Stimulated activated CD8-positive, alpha-beta memory T cell treated with anti-CD3 and anti-CD28 coated beads, Interleukin-2, amount 100 ng/mL, for 1 hour (primary cell): Measurements from ENCODE around the gene ACSS2.
A peak's percentile ranks its signal among the peaks of the same experiment; 100 is the strongest.

Experiments used
- DNase-seq, 2 donors: peaks; one replicate each; pipeline ENCODE4 v3.0.0-alpha.2; 2020; ENCODE audit warnings: low read depth in 2 of 2

Gene ACSS2

GRCh38 chr20:34946661-34947060 is 70.2 kb downstream of the ACSS2 start:
- no peak for DNase-seq

DNA sequence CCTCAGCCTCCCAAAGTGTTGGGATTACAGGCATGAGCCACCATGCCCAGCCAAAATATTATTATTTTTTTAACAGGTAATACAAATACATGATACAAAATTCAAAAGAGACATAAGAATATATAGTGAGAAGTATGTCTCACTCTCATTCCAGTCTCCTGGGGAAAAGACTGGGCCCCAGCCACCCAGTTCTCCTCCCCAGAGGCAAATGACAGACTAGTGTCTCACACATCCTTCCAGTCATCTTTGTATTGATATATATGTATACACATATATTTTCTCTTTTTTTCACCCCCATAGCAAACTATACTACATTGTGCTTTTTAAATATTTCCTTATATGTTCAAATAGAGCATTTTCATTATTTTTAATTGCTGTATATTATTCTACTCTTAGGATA is 70.9 kb downstream of the ACSS2 start:
- no peak for DNase-seq

- DNase-seq = no peak
Measured at GRCh38 chr20:34948030-34948429, 71.6 kb downstream of the ACSS2 start.

DNA sequence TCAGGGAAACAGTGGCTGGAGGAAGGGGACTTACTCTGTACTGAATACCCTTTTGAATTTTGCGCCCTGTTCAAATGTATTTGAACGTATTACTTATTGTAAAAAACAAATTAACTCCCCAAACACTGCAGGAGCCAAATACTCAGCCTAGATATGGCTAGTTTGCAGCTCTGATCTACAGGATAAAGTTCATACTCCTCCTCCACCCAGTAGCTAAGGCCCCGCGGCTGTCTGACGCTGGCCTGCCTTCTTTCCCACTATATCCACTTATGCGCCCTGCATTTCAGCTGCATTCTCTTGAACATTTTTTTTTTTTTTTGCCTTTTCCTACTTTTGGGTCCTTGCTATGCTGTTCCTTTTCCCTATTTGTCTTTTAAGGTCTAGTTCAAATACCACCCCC is 72.7 kb downstream of the ACSS2 start:
- DNase-seq = no peak

GRCh38 chr20:34951252-34951651 is 74.8 kb downstream of the ACSS2 start:
- DNase-seq = no peak

- no peak for DNase-seq
Measured at GRCh38 chr20:34951652-34952051, 75.2 kb downstream of the ACSS2 start.

GRCh38 chr20:34952671-34953070 is 76.3 kb downstream of the ACSS2 start:
- DNase-seq = no peak

DNA sequence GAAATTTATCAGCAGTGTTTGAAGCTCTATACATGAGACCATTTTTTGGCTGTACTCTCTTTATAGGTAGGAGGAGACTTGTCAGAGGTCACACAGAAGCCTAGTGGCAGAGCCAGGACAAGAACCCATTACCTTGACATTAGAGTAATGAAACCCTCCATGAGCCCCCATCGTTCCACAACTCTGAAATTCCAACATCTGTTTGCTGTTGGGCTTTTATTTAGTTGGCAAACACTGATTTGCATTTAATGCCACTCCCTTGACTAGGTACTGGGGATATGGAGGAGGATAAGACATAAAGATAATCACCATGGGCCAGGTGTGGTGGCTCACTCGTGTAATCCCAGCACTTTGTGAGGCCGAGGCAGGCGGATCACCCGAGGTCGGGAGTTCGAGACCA is 77.5 kb downstream of the ACSS2 start:
- DNase-seq = no peak

- no peak for DNase-seq
Measured at GRCh38 chr20:34954904-34955230, 78.5 kb downstream of the ACSS2 start.

- peak; percentile 94 to 96 for DNase-seq
Measured at GRCh38 chr20:34955231-34956040, 79.0 kb downstream of the ACSS2 start, which contains the start of the genes GSS and MYH7B. Gene GSS (minus strand): TSS chr20:34955806. CDS start chr20:34951852, 3,954 bp downstream. Gene MYH7B (plus strand): TSS chr20:34955868. CDS start chr20:34978006, 22,138 bp downstream.

- no peak for DNase-seq
Measured at GRCh38 chr20:34956041-34956458, 79.6 kb downstream of the ACSS2 start.

DNA sequence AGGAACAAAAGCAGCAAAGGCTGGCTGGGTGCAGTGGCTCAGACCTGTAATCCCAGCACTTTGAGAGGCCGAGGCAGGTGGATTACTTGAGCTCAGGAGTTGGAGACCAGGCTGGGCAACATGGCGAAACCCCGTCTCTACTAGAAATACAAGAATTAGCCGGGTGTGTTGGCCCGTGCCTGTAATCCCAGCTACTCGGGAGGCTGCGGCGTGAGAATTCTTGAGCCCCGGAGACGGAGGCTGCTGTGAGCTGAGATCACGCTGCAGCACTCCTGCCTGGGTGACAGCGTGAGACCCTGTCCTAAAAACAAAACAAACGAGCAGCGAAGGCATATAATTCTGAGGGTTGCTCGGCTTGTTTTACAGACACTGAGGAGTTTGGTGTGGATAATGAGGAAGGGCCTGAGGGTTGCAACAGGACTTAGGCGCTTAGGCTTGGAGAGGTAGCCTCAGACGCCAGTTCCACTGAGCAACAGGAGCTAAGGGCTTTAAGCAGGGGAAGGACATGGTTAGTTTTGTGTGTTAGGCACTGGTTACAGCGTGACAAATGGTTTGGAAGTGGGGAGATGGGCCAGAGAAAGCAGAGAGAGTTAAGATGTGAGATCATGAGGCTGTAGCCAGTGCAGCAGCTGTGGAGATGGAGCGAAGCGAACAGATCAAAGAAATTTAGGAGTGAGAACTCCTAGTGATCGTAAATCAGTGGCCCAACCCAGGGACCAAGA is 80.5 kb downstream of the ACSS2 start:
- no peak for DNase-seq

GRCh38 chr20:34964486-34964885 is 88.1 kb downstream of the ACSS2 start:
- DNase-seq = no peak

DNA sequence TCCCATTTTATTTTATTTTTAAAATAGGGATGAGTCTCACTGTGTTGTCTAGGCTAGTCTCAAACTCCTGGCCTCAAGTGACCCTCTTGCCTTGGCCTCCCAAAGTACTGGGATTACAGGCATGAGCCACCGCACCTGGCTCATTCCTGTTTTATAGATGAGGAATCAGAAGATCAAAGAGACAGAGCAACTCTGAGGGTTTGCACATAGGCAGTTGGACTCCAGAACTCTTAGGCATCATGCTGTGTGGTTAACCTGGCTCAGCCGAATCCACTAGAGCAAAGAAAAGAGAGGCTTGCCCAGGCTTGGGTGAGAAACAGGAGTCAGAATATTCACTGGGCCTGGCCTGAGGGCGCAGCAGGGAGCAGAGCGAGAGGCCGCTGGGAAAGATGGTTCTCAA is 88.6 kb downstream of the ACSS2 start:
- DNase-seq = no peak

DNA sequence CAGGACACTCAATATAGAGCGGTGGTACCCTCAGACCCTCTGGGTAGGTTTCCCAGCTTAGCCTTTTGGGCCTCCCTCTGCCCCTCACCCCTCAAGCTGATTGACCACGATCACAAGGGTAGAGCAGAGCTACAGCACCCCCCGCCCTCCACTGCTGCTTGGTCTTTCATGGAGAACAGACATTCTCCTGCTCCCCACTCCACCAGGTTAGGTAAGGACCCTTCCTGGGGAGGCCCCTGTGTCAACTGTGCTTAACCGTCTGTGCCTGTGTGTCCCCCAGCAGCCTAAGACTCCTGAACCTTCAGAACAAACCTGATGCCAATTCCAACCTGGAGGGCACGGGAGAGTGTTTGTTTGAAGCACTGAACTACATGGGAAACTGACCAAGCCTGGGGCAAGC is 91.0 kb downstream of the ACSS2 start:
- DNase-seq = no peak

DNA sequence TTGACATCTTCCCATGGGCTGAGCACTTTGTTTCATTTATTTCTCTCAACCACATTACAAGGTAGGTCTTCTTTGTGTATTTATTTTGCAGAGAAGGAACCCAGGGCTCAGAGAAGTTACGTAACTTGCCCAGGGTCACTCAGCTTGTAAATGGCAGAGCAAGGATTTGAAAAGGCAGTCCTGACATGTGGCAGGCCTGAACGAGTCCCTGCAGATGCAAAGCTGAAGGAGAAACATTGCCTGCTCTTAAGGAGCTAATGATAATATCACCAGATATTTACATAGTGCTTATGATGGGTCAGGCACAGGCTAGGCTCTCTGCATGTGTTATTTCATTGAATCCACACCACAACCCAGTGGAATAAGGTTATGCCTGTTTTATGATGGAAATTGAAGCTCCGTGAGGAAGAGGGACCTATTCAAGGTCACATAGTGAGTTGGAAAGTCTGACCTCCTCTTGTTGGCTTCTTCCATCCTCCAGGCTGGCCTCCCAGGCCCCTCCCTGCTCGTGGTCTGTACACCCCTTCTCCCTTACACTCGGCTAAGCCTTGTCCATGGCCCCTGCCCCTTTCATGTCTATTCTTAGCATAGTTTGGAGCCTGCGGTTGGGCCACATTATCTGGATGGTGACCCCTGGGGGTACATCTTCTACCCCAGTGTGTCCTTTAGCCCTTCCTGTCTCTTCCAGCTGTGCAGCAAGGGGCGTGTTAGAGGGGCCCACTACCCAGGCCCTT is 91.8 kb downstream of the ACSS2 start:
- DNase-seq = no peak

- no peak for DNase-seq
Measured at GRCh38 chr20:34970193-34970840, 93.9 kb downstream of the ACSS2 start.

- no peak for DNase-seq
Measured at GRCh38 chr20:34970846-34971560, 94.6 kb downstream of the ACSS2 start.

DNA sequence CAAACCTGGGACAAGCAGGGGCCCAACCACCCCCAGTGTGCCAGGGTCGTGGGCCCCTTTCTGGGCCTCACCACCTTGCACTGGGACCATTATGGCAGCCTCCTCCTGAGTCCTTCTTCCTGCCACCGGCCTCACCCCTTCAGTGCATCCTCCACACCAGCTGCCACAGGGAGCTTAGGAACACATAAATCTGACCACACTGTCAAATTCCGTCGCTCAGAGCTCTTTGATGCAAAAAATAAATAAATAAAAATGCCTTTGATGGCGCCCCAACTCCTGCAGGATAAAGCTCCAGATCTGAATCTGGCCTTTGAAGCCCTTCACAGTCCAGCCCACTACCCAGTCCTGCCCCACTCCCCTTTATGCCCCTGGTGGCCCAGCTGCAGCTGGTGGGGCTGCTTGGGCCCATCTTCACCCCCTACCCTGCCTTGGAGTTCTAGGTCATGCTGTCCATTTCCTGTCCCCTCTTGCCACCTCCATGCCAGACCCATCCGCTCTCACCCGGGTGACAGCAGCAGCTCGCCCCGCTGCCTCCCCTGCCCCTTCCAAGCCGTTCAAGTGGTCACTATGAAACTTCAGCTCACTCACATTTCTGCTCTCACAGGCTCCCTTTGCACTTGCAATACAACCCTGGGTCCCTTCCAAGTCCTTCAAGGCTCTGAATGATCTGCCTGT is 95.3 kb downstream of the ACSS2 start:
- DNase-seq = no peak

DNA sequence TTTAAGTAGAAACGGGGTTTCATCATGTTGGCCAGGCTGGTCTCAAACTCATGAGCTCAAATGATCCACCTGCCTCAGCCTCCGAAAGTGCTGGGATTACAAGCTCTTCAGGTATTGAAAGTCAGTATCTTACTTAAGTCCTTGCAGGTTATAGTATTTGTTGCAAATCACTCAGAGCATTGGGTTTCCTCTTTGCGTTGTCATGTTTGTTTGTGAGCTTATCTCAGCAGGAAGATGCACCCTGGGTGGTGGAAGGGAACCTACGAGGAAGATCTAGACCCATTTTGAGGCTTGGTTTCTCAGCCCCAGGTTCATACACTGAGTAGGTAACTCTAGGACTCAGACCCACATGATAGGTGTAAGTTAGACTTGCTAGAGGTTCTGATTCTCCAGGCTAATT is 97.8 kb downstream of the ACSS2 start:
- DNase-seq = no peak

- DNase-seq = no peak
Measured at GRCh38 chr20:34976286-34976685, 99.9 kb downstream of the ACSS2 start.
